Mucosa of descending colon (tissue), 3 donors: ENCODE results near the gene CYTL1. TPM values are rescaled to one million over a fixed set of nuclear protein-coding genes. Genes with fewer than 3 reads are reported as not detected.
A peak's percentile ranks its signal among the peaks of the same experiment; 100 is the strongest.

Experiments used
- ATAC-seq: fragments of 200-7000 bp; cut with Tn5 transposase; one replicate; pipeline ENCODE4 v1.9.1; 2020; ENCODE audit warnings: mild to moderate bottlenecking, moderate library complexity
- DNase-seq, 3 donors: peaks; one replicate each; pipeline ENCODE4 v3.0.0-alpha.2; 2020
- H3K36me3 ChIP-seq: fragments of 200-600 bp; one replicate; pipeline ENCODE4 v1.8.0; 2021; ENCODE audit warnings: low read depth, mild to moderate bottlenecking
- H3K4me1 ChIP-seq: fragments of 200-600 bp; one replicate; pipeline ENCODE4 v1.8.0; 2021; ENCODE audit warnings: low read depth, mild to moderate bottlenecking
- H3K4me3 ChIP-seq: fragments of 200-600 bp; one replicate; pipeline ENCODE4 v1.8.0; 2021; ENCODE audit warnings: mild to moderate bottlenecking
- H3K9me3 ChIP-seq: fragments of 200-600 bp; one replicate; pipeline ENCODE4 v1.8.0; 2021; ENCODE audit warnings: mild to moderate bottlenecking
- intact Hi-C, 2 donors: fragments of 100-400 bp; cut with DNase I in 1 of 2; cut with micrococcal nuclease in 1 of 2; formaldehyde crosslinking; loops; one replicate each; pipeline versions ENCODE4 v1.11.0 to v1.11.1; 2022; cut with DNase I, micrococcal nuclease
- total RNA-seq, 3 donors: library from RNA; stranded (reverse); fragmentation: NEBNext Ultra II Directional in 2 of 3; extraction: Animal tissue kit (Norgen Biotek cat#: 25700) in 2 of 3; gene quantifications; one replicate each; pipeline versions ENCODE4 v1.2.1 to v1.2.4, GENCODE V29; 2021 to 2023
- TF ChIP-seq, protein P1 (sequence below): fragments of 200-600 bp; IDR thresholded peaks from one replicate; pipeline ENCODE4 v1.8.0; 2022; ENCODE audit warnings: antibody characterized with exemption, mild to moderate bottlenecking
- donor health status: DM: no; HTN: no; CAD: no; lungs with moderate emphysema.
- donor health status: DM: no; HTN: no; CAD: no.
- donor health status: DM: no; HTN: yes; CAD: no.

The CYTL1 gene
- total RNA-seq, 3 donors from 2014 or later, result 0.29 to 1.0 TPM; not detected in 1

DNA sequence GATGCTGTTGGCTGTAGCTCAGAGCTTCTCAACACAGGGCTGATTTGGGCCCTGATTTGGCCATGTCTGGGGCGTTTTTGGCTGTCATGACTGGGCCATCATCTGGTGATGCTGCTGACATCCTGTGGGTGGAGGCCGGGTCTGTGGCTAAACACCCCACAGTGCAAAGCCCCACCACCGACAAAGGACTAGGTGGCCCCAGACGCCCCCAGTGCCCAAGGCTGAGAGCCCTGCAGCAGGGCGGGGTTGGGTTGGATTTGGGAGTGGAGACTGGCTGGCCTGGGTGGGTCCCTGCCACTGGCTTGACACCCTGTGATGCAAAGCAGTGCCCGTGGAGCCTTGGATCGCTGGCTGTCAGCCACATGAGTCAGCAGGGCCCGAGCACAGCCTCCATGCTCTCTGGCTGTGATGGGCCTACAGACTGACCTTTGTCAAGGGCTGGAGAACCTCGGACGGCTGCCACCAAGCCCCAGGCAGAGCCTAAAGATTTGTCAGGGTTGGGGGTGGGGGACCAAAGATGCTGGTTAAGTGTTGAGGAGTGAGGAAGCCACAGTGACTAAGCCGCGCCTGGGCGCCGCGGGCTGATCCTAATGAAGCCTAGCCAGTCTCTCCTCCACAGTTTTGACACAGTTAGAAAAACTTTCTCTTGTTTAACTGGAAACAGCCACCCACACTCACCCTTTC, 28.3 kb downstream of the CYTL1 start:
- Histone ChIP-seq H3K4me1 (no peaks in the 10 kb centered on the region), H3K36me3 (no peaks in the 10 kb centered on the region), H3K4me3 (no peak overlapping the region), H3K9me3 (no peaks in the 10 kb centered on the region)
- TF ChIP-seq, protein P1, sequence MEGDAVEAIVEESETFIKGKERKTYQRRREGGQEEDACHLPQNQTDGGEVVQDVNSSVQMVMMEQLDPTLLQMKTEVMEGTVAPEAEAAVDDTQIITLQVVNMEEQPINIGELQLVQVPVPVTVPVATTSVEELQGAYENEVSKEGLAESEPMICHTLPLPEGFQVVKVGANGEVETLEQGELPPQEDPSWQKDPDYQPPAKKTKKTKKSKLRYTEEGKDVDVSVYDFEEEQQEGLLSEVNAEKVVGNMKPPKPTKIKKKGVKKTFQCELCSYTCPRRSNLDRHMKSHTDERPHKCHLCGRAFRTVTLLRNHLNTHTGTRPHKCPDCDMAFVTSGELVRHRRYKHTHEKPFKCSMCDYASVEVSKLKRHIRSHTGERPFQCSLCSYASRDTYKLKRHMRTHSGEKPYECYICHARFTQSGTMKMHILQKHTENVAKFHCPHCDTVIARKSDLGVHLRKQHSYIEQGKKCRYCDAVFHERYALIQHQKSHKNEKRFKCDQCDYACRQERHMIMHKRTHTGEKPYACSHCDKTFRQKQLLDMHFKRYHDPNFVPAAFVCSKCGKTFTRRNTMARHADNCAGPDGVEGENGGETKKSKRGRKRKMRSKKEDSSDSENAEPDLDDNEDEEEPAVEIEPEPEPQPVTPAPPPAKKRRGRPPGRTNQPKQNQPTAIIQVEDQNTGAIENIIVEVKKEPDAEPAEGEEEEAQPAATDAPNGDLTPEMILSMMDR, result no peak
- ATAC-seq (peak; percentile 70), DNase-seq (peak; percentile 43 to 84 (median 59))
- intact Hi-C loops, result no loop called here

DNA sequence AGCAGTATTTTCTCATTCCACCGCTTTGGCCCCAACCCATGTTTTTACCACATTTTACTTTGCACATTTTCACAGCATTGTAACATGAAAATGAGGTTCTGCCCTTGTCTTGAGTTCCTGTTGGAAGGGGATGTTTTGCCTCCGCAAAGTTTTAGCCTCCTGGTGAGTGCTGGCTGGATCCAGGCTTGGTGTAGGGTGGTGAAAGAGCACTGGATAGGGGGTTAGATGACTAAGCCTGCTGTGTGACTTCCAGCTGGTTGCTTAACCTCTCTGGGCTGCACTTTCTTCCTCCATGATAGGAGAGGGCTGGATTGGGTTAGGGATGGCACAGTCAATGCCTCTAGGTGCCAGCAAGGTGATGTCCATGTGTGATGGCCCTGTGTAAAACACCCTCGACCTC, 28.9 kb downstream of the CYTL1 start:
- intact Hi-C loops, result no loop called here
- DNase-seq, result no peak
- TF ChIP-seq, protein P1, result no peak
- no peaks in the 10 kb centered on the region for H3K4me1 ChIP-seq
- ATAC-seq, result no peak
- no peaks in the 10 kb centered on the region for H3K36me3 ChIP-seq
- no peaks in the 10 kb centered on the region for H3K9me3 ChIP-seq
- no peak overlapping the region for H3K4me3 ChIP-seq

DNA sequence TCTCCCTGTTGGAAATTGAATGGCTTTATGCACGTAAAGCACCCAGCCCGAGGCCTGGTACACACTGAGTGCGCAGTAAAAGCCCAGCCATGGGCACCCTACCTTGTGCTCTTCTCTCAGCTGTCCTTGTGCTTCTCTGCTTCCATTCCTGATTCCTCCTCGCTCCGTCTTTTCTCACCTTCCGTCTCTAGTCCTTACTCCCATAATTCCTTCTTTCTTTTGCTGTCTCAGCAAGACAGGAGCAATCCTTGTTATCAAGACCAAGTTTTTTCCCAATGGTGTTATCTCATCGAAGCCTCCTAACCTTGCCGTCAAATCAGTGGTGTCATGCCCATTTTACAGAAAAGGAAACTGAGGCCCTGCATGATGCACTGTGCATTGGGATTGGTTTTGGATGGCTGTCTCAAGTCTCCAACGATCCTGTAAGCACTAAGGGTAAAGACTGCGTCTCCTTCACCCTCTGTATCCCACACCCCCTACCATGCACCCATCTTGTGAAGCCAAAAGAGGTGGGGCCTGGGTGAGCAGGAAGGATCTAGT, 30.1 kb downstream of the CYTL1 start:
- H3K4me1 ChIP-seq, result no peaks in the 10 kb centered on the region
- DNase-seq, result no peak
- H3K36me3 ChIP-seq, result no peaks in the 10 kb centered on the region
- ATAC-seq, result no peak
- TF ChIP-seq, protein P1, result no peak
- H3K4me3 ChIP-seq, result no peak overlapping the region
- no peaks in the 10 kb centered on the region for H3K9me3 ChIP-seq
- intact Hi-C loops, result no loop called here

DNA sequence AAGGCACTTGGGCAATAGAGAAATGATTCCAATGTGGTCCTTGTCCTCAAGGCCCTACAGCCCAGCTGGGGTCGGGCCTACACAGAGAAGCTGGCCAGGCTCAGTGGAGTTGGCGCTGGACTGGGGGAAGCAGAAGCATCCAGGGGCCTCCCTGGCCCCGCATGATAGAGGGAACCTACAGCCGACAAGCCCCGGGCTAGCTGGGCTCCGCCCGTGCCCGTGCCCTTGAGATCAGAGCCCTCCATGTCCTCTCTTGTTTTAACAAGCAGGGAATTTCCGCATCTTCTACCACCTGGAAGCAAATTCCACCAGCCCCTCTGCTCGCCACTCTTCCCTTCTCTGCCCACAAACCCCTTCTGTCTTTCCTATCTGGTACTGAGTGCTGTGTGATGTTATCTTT, 31.6 kb downstream of the CYTL1 start:
- H3K4me3 ChIP-seq, result no peak overlapping the region
- DNase-seq, result no peak
- H3K9me3 ChIP-seq, result no peaks in the 10 kb centered on the region
- intact Hi-C loops, result no loop called here
- TF ChIP-seq, protein P1, result no peak
- no peaks in the 10 kb centered on the region for H3K36me3 ChIP-seq
- no peak for ATAC-seq
- H3K4me1 ChIP-seq, result no peaks in the 10 kb centered on the region

DNA sequence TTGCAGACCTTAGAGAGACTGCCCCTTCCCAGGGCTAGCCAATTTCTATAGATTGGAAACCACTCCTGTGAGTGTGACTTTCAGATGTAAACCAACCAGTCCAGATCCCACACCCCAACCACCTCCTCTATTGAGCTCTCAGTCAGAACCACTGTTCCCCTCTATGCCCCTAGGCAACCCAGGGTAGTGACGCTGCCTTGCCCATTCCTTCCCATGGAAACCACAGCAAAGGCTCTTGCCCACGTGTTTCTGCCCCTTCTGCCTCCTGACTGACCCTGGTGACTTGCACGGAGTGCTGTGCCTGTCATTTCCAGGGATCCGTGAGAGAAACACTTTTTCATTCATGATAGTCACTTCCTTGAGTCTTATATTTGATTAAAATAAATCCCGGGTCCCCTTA, 32.4 kb downstream of the CYTL1 start:
- TF ChIP-seq, protein P1, result no peak
- DNase-seq (no peak), ATAC-seq (no peak)
- no peaks in the 10 kb centered on the region for H3K36me3 ChIP-seq
- intact Hi-C loops, result no loop called here
- no peaks in the 10 kb centered on the region for H3K9me3 ChIP-seq
- no peaks in the 10 kb centered on the region for H3K4me1 ChIP-seq
- H3K4me3 ChIP-seq, result no peak overlapping the region
